ENCODE measurements around the gene GRAMD2A.

Gene GRAMD2A

GRCh38 chr15:72135719-72136118 is 61.9 kb downstream of the GRAMD2A start:
- no peak overlapping the region for H3K4me3 ChIP-seq (ENCODE audit: low read depth, low read length)
- no peak for TF ChIP-seq CTCF (IDR thresholded peaks at IDR 0.05; ENCODE audit: low read depth, low read length, missing control alignments)
- in situ Hi-C loops (cut with HindIII; ENCODE audit: low pct_ligation_motif_present, low sequenced_read_pairs), result no loop called here
- H3K27me3 ChIP-seq (replicated peaks), result no peaks in the 10 kb centered on the region
- DNase-seq, result no peak
- H3K36me3 ChIP-seq (replicated peaks), result no peaks in the 10 kb centered on the region
- H3K27ac ChIP-seq, result no peak overlapping the region

GRCh38 chr15:72133211-72133610 is 64.4 kb downstream of the GRAMD2A start:
- in situ Hi-C loops (cut with HindIII; ENCODE audit: low pct_ligation_motif_present, low sequenced_read_pairs), result no loop called here
- no peak for TF ChIP-seq CTCF (IDR thresholded peaks at IDR 0.05; ENCODE audit: low read depth, low read length, missing control alignments)
- Histone ChIP-seq H3K27ac (no peak overlapping the region), H3K4me3 (ENCODE audit: low read depth, low read length) (no peak overlapping the region), H3K27me3 (replicated peaks) (no peaks in the 10 kb centered on the region), H3K36me3 (replicated peaks) (no peaks in the 10 kb centered on the region)
- DNase-seq, result no peak

GRCh38 chr15:72131922-72132321 is 65.7 kb downstream of the GRAMD2A start:
- H3K36me3 ChIP-seq (replicated peaks), result no peaks in the 10 kb centered on the region
- H3K27ac ChIP-seq, result no peak overlapping the region
- DNase-seq, result no peak
- no peak overlapping the region for H3K4me3 ChIP-seq (ENCODE audit: low read depth, low read length)
- in situ Hi-C loops (cut with HindIII; ENCODE audit: low pct_ligation_motif_present, low sequenced_read_pairs), result no loop called here
- TF ChIP-seq CTCF (IDR thresholded peaks at IDR 0.05; ENCODE audit: low read depth, low read length, missing control alignments), result no peak
- H3K27me3 ChIP-seq (replicated peaks), result no peaks in the 10 kb centered on the region

- Histone ChIP-seq H3K27ac (no peak overlapping the region), H3K27me3 (replicated peaks) (no peaks in the 10 kb centered on the region), H3K36me3 (replicated peaks) (no peaks in the 10 kb centered on the region), H3K4me3 (ENCODE audit: low read depth, low read length) (no peak overlapping the region)
- no peak for DNase-seq
- no peak for TF ChIP-seq CTCF (IDR thresholded peaks at IDR 0.05; ENCODE audit: low read depth, low read length, missing control alignments)
- in situ Hi-C loops (cut with HindIII; ENCODE audit: low pct_ligation_motif_present, low sequenced_read_pairs), result no loop called here
These were observed 67.3 kb downstream of the GRAMD2A start for GRCh38 chr15:72130272-72130671.

GRCh38 chr15:72128359-72128758 is 69.2 kb downstream of the GRAMD2A start:
- no peak for DNase-seq
- in situ Hi-C loops (cut with HindIII; ENCODE audit: low pct_ligation_motif_present, low sequenced_read_pairs), result no loop called here
- Histone ChIP-seq H3K27ac (no peak overlapping the region), H3K27me3 (replicated peaks) (no peaks in the 10 kb centered on the region), H3K36me3 (replicated peaks) (no peaks in the 10 kb centered on the region), H3K4me3 (ENCODE audit: low read depth, low read length) (no peak overlapping the region)
- TF ChIP-seq CTCF (IDR thresholded peaks at IDR 0.05; ENCODE audit: low read depth, low read length, missing control alignments), result no peak

- no peak for TF ChIP-seq CTCF (IDR thresholded peaks at IDR 0.05; ENCODE audit: low read depth, low read length, missing control alignments)
- DNase-seq, result no peak
- H3K27ac ChIP-seq, result no peak overlapping the region
- in situ Hi-C loops (cut with HindIII; ENCODE audit: low pct_ligation_motif_present, low sequenced_read_pairs), result no loop called here
- H3K4me3 ChIP-seq (ENCODE audit: low read depth, low read length), result no peak overlapping the region
- no peaks in the 10 kb centered on the region for H3K36me3 ChIP-seq (replicated peaks)
- no peaks in the 10 kb centered on the region for H3K27me3 ChIP-seq (replicated peaks)
These were observed 69.8 kb downstream of the GRAMD2A start for GRCh38 chr15:72127724-72128322.
